ENCODE data around the gene TFCP2.
A peak's percentile ranks its signal among the peaks of the same experiment; 100 is the strongest.

Gene TFCP2

GRCh38 chr12:51156245-51156765 lies 16.6 kb downstream of the TFCP2 start:
- Mint-ChIP-seq H3K4me3 (no peak overlapping the region), H3K36me3 (ENCODE audit: low read depth) (peaks cover 13% of the 10 kb centered on the region), H3K9me3 (no peaks in the 10 kb centered on the region), H3K27ac (no peak overlapping the region), H3K4me1 (ENCODE audit: low read depth) (peaks cover 9% of the 10 kb centered on the region), H3K27me3 (ENCODE audit: low read depth) (no peaks in the 10 kb centered on the region)
- no peak for DNase-seq (ENCODE audit: low spot score)

DNA sequence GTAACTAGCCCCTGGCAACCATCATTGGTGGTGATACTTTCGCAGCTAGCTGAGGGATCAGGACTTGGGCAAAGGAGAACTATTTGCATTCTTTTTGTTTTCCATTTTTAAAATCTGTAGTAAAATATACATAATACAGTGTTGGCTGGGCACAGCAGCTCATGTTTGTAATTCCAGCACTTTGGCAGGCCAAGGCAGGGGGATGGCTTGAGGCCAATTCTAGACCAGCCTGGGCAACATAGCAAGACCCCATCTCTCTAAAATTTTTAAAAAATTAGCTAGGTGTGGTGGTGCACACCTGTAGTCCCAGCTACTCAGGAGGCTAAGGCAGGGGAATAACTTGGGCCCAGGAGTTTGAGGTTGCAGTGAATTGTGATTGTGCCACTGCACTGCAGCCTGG lies 20.0 kb downstream of the TFCP2 start:
- Mint-ChIP-seq H3K27ac (no peak overlapping the region), H3K9me3 (no peaks in the 10 kb centered on the region), H3K4me3 (no peak overlapping the region), H3K4me1 (ENCODE audit: low read depth) (peaks cover 9% of the 10 kb centered on the region), H3K36me3 (ENCODE audit: low read depth) (peaks cover 4% of the 10 kb centered on the region), H3K27me3 (ENCODE audit: low read depth) (no peaks in the 10 kb centered on the region)
- DNase-seq (ENCODE audit: low spot score) = no peak

GRCh38 chr12:51150777-51151176 lies 22.2 kb downstream of the TFCP2 start:
- H3K4me3 Mint-ChIP-seq = no peak overlapping the region
- no peaks in the 10 kb centered on the region for H3K27me3 Mint-ChIP-seq (ENCODE audit: low read depth)
- DNase-seq (ENCODE audit: low spot score) = no peak
- peaks cover under 1% of the 10 kb centered on the region for H3K36me3 Mint-ChIP-seq (ENCODE audit: low read depth)
- H3K27ac Mint-ChIP-seq = no peak overlapping the region
- peaks cover 9% of the 10 kb centered on the region for H3K4me1 Mint-ChIP-seq (ENCODE audit: low read depth)
- H3K9me3 Mint-ChIP-seq = no peaks in the 10 kb centered on the region

- no peaks in the 10 kb centered on the region for H3K27me3 Mint-ChIP-seq (ENCODE audit: low read depth)
- no peak for DNase-seq (ENCODE audit: low spot score)
- H3K27ac Mint-ChIP-seq = peak overlapping the region; percentile 12
- H3K9me3 Mint-ChIP-seq = no peaks in the 10 kb centered on the region
- no peak overlapping the region for H3K4me3 Mint-ChIP-seq
- H3K36me3 Mint-ChIP-seq (ENCODE audit: low read depth) = peaks cover 19% of the 10 kb centered on the region
- peaks cover 9% of the 10 kb centered on the region for H3K4me1 Mint-ChIP-seq (ENCODE audit: low read depth)
These were observed 25.6 kb downstream of the TFCP2 start for GRCh38 chr12:51147309-51147708.

- Mint-ChIP-seq H3K27me3 (ENCODE audit: low read depth) (no peaks in the 10 kb centered on the region), H3K4me3 (no peak overlapping the region), H3K4me1 (ENCODE audit: low read depth) (no peaks in the 10 kb centered on the region), H3K27ac (no peak overlapping the region), H3K36me3 (ENCODE audit: low read depth) (peaks cover 17% of the 10 kb centered on the region), H3K9me3 (no peaks in the 10 kb centered on the region)
- DNase-seq (ENCODE audit: low spot score) = no peak
These were observed 33.6 kb downstream of the TFCP2 start for GRCh38 chr12:51139292-51139844.

DNA sequence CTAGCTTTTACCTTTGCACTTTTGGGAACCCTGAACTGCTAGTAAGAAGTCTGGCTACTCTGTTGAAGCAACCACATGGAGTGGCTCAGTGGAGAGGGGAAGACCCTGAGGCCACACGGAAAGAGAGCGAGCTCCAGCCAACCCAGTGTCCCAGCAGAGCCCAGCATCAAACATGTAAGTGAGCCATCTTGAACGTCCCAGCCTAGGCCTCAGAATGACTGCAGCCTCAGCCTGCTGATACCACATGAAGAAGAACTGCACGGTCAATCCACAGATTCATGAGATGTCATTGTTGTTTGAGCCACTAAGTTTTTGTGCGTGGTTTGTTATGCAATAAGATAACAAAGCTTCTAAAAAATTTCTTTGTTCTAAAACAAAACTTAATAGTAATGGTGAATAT lies 40.2 kb downstream of the TFCP2 start:
- Mint-ChIP-seq H3K27me3 (ENCODE audit: low read depth) (no peaks in the 10 kb centered on the region), H3K4me1 (ENCODE audit: low read depth) (peaks cover 1% of the 10 kb centered on the region), H3K9me3 (no peaks in the 10 kb centered on the region), H3K36me3 (ENCODE audit: low read depth) (peaks cover 9% of the 10 kb centered on the region), H3K4me3 (no peak overlapping the region), H3K27ac (no peak overlapping the region)
- DNase-seq (ENCODE audit: low spot score) = no peak

DNA sequence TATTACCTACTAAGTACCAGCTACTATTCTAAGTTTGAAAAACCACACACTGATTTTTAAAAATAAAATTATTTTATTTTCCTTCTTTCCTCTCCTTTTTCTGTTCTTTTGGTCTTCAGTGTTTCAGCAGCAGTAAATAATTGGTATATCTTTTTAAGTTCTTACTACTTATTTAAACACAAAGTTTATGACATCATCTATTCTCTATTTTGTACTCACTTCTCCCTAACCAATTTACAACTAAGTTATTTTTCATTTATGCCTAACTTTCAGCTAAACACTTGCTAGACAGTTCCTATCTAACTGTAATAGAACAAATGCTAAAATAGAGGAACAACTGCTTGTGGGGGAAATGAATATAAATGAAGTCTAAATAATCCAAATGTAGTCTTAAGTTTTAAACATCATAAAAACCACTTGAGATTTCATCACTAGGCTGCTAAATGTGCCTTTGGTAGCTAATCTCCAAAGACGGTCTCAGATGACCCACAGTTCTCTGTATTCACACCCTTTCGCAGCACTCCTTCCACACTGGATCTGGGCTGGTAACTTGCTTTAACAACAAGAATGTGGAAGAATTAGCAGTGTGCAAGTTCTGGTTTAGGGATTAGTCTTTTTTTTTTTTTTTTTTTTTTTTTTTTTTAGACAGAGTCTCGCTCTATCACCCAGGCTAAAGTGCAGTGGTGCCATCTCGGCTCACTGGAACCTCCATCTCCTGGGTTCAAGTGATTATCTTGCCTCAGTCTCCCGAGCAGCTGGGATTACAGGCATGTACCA lies 41.0 kb downstream of the TFCP2 start:
- Mint-ChIP-seq H3K27me3 (ENCODE audit: low read depth) (no peaks in the 10 kb centered on the region), H3K9me3 (no peaks in the 10 kb centered on the region), H3K4me3 (no peak overlapping the region), H3K27ac (no peak overlapping the region), H3K4me1 (ENCODE audit: low read depth) (peaks cover 4% of the 10 kb centered on the region), H3K36me3 (ENCODE audit: low read depth) (peaks cover 12% of the 10 kb centered on the region)
- DNase-seq (ENCODE audit: low spot score) = no peak

- Mint-ChIP-seq H3K4me3 (no peak overlapping the region), H3K9me3 (no peaks in the 10 kb centered on the region), H3K4me1 (ENCODE audit: low read depth) (peaks cover 5% of the 10 kb centered on the region), H3K36me3 (ENCODE audit: low read depth) (peaks cover 22% of the 10 kb centered on the region), H3K27ac (no peak overlapping the region), H3K27me3 (ENCODE audit: low read depth) (no peaks in the 10 kb centered on the region)
- DNase-seq (ENCODE audit: low spot score) = no peak
These were observed 44.0 kb downstream of the TFCP2 start for GRCh38 chr12:51128919-51129318.

GRCh38 chr12:51127050-51127729 lies 45.7 kb downstream of the TFCP2 start:
- H3K9me3 Mint-ChIP-seq = no peaks in the 10 kb centered on the region
- peaks cover 5% of the 10 kb centered on the region for H3K4me1 Mint-ChIP-seq (ENCODE audit: low read depth)
- no peaks in the 10 kb centered on the region for H3K27me3 Mint-ChIP-seq (ENCODE audit: low read depth)
- H3K36me3 Mint-ChIP-seq (ENCODE audit: low read depth) = peaks cover 23% of the 10 kb centered on the region
- DNase-seq (ENCODE audit: low spot score) = no peak
- H3K27ac Mint-ChIP-seq = no peak overlapping the region
- no peak overlapping the region for H3K4me3 Mint-ChIP-seq

GRCh38 chr12:51126297-51126696 lies 46.6 kb downstream of the TFCP2 start:
- peaks cover 5% of the 10 kb centered on the region for H3K4me1 Mint-ChIP-seq (ENCODE audit: low read depth)
- no peak for DNase-seq (ENCODE audit: low spot score)
- no peak overlapping the region for H3K4me3 Mint-ChIP-seq
- no peaks in the 10 kb centered on the region for H3K27me3 Mint-ChIP-seq (ENCODE audit: low read depth)
- H3K9me3 Mint-ChIP-seq = no peaks in the 10 kb centered on the region
- H3K27ac Mint-ChIP-seq = no peak overlapping the region
- peaks cover 18% of the 10 kb centered on the region for H3K36me3 Mint-ChIP-seq (ENCODE audit: low read depth)

DNA sequence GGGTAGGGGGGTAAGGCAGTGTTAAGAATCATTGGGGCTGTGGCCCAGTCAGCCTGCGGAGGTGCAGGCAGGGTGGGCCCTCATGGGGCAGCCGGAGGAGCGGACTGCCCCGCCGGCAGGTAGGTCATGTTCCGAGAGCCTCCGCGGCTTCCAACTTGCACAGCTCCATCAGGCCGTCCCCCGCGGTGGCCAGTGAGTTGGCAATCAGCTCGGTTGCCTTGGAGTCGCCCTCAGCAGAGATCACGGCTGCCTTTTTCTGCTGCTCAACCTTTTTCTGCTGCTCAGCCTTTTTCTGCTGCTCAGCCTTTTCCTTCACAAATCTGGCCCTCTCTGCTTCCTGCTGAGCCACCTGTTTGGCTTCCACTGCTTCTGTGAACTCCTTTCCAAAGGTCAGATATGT lies 48.4 kb downstream of the TFCP2 start:
- Mint-ChIP-seq H3K27ac (no peak overlapping the region), H3K4me3 (no peak overlapping the region), H3K4me1 (ENCODE audit: low read depth) (peaks cover 7% of the 10 kb centered on the region), H3K9me3 (no peaks in the 10 kb centered on the region), H3K36me3 (ENCODE audit: low read depth) (peaks cover 21% of the 10 kb centered on the region), H3K27me3 (ENCODE audit: low read depth) (no peaks in the 10 kb centered on the region)
- DNase-seq (ENCODE audit: low spot score) = no peak

DNA sequence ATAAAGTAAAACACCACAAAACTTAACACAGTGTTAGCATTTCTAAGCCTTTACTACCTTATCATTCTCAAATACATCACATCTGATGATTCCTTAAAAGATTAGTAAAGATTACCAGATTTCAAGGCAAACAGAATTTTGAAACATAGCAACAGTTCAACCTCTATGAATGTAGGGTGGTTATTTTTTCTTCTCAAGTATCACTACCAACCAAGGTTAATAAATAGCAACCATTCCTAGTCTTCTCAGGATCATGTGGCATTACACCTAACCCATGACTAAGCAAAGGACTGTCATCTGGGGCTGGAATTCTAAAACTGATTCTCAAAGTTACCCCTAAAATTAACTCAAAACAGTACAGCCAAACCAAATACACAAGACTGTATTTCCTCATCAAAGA lies 50.1 kb downstream of the TFCP2 start:
- DNase-seq (ENCODE audit: low spot score) = no peak
- Mint-ChIP-seq H3K27ac (no peak overlapping the region), H3K4me1 (ENCODE audit: low read depth) (peaks cover 9% of the 10 kb centered on the region), H3K27me3 (ENCODE audit: low read depth) (no peaks in the 10 kb centered on the region), H3K4me3 (no peak overlapping the region), H3K9me3 (no peaks in the 10 kb centered on the region), H3K36me3 (ENCODE audit: low read depth) (peaks cover 30% of the 10 kb centered on the region)

DNA sequence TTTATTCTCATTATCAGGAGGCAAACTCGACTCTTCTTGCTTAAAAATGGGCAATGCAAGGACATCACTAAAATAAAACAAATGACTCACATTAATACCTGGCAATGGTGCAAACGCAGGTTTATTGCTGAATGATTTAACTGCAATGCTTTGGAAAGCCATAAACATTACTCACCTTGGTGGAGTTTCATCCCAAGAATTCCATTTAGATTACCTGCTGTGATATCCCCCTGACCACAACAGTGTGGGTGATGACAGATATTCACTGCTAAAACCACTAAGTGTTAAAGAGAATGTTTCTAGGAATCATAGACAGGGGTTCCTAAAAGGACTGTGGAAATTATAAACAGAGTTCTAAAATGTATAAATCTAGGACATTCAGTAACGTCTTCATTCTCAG lies 54.2 kb downstream of the TFCP2 start:
- Mint-ChIP-seq H3K36me3 (ENCODE audit: low read depth) (peaks cover 35% of the 10 kb centered on the region), H3K27me3 (ENCODE audit: low read depth) (no peaks in the 10 kb centered on the region), H3K27ac (no peak overlapping the region), H3K4me3 (no peak overlapping the region), H3K4me1 (ENCODE audit: low read depth) (peaks cover 6% of the 10 kb centered on the region), H3K9me3 (no peaks in the 10 kb centered on the region)
- no peak for DNase-seq (ENCODE audit: low spot score)

DNA sequence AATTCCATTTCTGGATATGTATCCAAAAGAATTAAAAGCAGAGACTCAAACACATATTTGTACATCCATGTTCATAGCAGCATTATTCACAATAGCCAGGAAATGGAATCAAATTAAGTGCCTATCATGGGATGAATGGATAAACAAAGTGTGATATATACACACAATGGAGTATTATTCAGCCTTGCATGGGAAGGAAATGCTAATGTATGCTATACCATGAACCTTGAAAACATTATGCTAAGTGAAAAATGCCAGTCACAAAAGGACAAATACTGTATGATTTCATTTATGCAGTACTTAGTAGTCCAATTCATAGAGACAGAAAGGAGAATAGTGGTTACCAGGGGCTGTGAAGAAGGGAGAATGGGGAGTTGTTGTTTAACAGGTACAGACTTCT lies 57.4 kb downstream of the TFCP2 start:
- H3K27ac Mint-ChIP-seq = no peak overlapping the region
- peaks cover 6% of the 10 kb centered on the region for H3K4me1 Mint-ChIP-seq (ENCODE audit: low read depth)
- peaks cover 45% of the 10 kb centered on the region for H3K36me3 Mint-ChIP-seq (ENCODE audit: low read depth)
- no peaks in the 10 kb centered on the region for H3K27me3 Mint-ChIP-seq (ENCODE audit: low read depth)
- no peak overlapping the region for H3K4me3 Mint-ChIP-seq
- no peak for DNase-seq (ENCODE audit: low spot score)
- H3K9me3 Mint-ChIP-seq = no peaks in the 10 kb centered on the region
